Measurements from ENCODE around the gene PFKL.
A peak's percentile ranks its signal among the peaks of the same experiment; 100 is the strongest.
"Not testable (repeated sequence)": the region's sequence is repeated elsewhere in the genome, so short reads cannot be mapped to it uniquely, and the experiment has no call there.

Gene PFKL

GRCh38 chr21:44329086-44329889 is 29.4 kb downstream of the PFKL start:
- no peak for DNase-seq

GRCh38 chr21:44329971-44330681 is 30.3 kb downstream of the PFKL start:
- no peak for DNase-seq

GRCh38 chr21:44330698-44331097 is 30.8 kb downstream of the PFKL start:
- no peak for DNase-seq

- DNase-seq = no peak
These were observed 31.4 kb downstream of the PFKL start for GRCh38 chr21:44331209-44331608.

GRCh38 chr21:44331650-44332307 is 31.9 kb downstream of the PFKL start:
- peak; percentile 18 for DNase-seq

GRCh38 chr21:44332383-44332782 is 32.5 kb downstream of the PFKL start:
- no peak for DNase-seq

GRCh38 chr21:44332965-44333364 is 33.1 kb downstream of the PFKL start:
- DNase-seq = no peak

- DNase-seq = no peak
These were observed 33.9 kb downstream of the PFKL start for GRCh38 chr21:44333509-44334328.

- DNase-seq = no peak
These were observed 34.6 kb downstream of the PFKL start for GRCh38 chr21:44334329-44335030.

- no peak for DNase-seq
These were observed 35.6 kb downstream of the PFKL start for GRCh38 chr21:44335266-44336059.

GRCh38 chr21:44337449-44337848 is 37.6 kb downstream of the PFKL start:
- peak; percentile 7 for DNase-seq

GRCh38 chr21:44337941-44338895 is 38.4 kb downstream of the PFKL start:
- peak; percentile 40 for DNase-seq

GRCh38 chr21:44338971-44339910 is 39.4 kb downstream of the PFKL start, which contains the start of gene CFAP410:
Gene CFAP410, minus strand, starts transcription at chr21:44339390. Its CDS starts 196 bp downstream, at chr21:44339194.
- peak; percentile 94 for DNase-seq

GRCh38 chr21:44341726-44342458 is 42.0 kb downstream of the PFKL start:
- DNase-seq = not testable (repeated sequence)

GRCh38 chr21:44342981-44343380 is 43.1 kb downstream of the PFKL start:
- not testable (repeated sequence) for DNase-seq

- DNase-seq = no peak
These were observed 44.8 kb downstream of the PFKL start for GRCh38 chr21:44344541-44345183.

- DNase-seq = no peak
These were observed 45.6 kb downstream of the PFKL start for GRCh38 chr21:44345495-44345894.

All from fibroblast of upper back skin (primary cell).